K562 (cell line): ENCODE data around the gene OR2S2.

Source experiments
- CEBPB ChIP-seq: fragments of 450-650 bp; IDR thresholded peaks from 2 replicates; pipeline ENCODE4 v1.6.1; 2016; ENCODE audit warnings: missing genetic modification characterization, missing compliant biosample characterization
- COPS2 ChIP-seq: fragments of 450-650 bp; conservative IDR thresholded peaks from 2 replicates; pipeline ENCODE4 v1.6.1; 2016; ENCODE audit warnings: mild to moderate bottlenecking, moderate library complexity
- CXXC5 ChIP-seq: fragments of 250-450 bp; sonication (Bioruptor Pico); IDR thresholded peaks from 2 replicates; pipeline ENCODE4 v1.8.0; 2022; ENCODE audit warnings: inconsistent platforms, mild to moderate bottlenecking, moderate library complexity
- STAT5B ChIP-seq: fragments of 250-450 bp; sonication (Bioruptor Pico); IDR thresholded peaks from 2 replicates; pipeline ENCODE4 v1.8.0; 2021; ENCODE audit warnings: mild to moderate bottlenecking, inconsistent platforms
- SUPT5H ChIP-seq: fragments of 450-650 bp; IDR thresholded peaks from 2 replicates; pipeline ENCODE4 v1.6.1; 2016
- ZKSCAN8 ChIP-seq: fragments of 200-800 bp; sonication (Bioruptor generic); IDR thresholded peaks from 2 replicates; pipeline ENCODE4 v1.6.1; 2016; ENCODE audit warnings: missing genetic modification characterization, missing compliant biosample characterization
- TF ChIP-seq, protein P1 (sequence below): IDR thresholded peaks from 3 replicates; pipeline ENCODE4 v1.6.1; 2011; ENCODE audit warnings: borderline replicate concordance, mild to moderate bottlenecking; ENCODE audit not compliant: insufficient read length, insufficient read depth
- TF ChIP-seq, protein P2 (sequence below): sonication (generic); formaldehyde crosslinking; IDR thresholded peaks from 2 replicates; pipeline ENCODE4 v1.9.0; 2022; ENCODE audit warnings: mild to moderate bottlenecking, missing genetic modification reagents

GRCh38 chr9:35918780-35919179 is 39.2 kb downstream of the OR2S2 start:
- TF ChIP-seq CXXC5 (CRISPR knock-in tag): no peak
- peak; percentile 81 for TF ChIP-seq CEBPB (tag)
- TF ChIP-seq, protein P1, sequence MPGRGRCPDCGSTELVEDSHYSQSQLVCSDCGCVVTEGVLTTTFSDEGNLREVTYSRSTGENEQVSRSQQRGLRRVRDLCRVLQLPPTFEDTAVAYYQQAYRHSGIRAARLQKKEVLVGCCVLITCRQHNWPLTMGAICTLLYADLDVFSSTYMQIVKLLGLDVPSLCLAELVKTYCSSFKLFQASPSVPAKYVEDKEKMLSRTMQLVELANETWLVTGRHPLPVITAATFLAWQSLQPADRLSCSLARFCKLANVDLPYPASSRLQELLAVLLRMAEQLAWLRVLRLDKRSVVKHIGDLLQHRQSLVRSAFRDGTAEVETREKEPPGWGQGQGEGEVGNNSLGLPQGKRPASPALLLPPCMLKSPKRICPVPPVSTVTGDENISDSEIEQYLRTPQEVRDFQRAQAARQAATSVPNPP: no peak
- no peak for TF ChIP-seq ZKSCAN8 (CRISPR knock-in tag)
- TF ChIP-seq STAT5B (CRISPR knock-in tag): no peak
- no peak for TF ChIP-seq COPS2
- TF ChIP-seq, protein P2, sequence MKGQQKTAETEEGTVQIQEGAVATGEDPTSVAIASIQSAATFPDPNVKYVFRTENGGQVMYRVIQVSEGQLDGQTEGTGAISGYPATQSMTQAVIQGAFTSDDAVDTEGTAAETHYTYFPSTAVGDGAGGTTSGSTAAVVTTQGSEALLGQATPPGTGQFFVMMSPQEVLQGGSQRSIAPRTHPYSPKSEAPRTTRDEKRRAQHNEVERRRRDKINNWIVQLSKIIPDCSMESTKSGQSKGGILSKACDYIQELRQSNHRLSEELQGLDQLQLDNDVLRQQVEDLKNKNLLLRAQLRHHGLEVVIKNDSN (CRISPR knock-in tag): no peak
- no peak for TF ChIP-seq SUPT5H
